Measurements from ENCODE around the gene MCL1. TPM values are rescaled to one million over a fixed set of nuclear protein-coding genes. Genes with fewer than 3 reads are reported as not detected.

The MCL1 gene
- total RNA-seq, 4 donors from 2014 or later = 505 to 845 (median 657) TPM

GRCh38 chr1:150621497-150622302 lies 42.3 kb upstream of the MCL1 start:
- no peak for ATAC-seq (ENCODE audit: low FRiP score)
- TF ChIP-seq CTCF (IDR thresholded peaks at IDR 0.05) = peak in 2 of 3 donors; percentile 4 to 50
- no peak for DNase-seq (ENCODE audit: low spot score)

- no peak for DNase-seq (ENCODE audit: low spot score)
- ATAC-seq (ENCODE audit: low FRiP score) = no peak
- no peak for TF ChIP-seq CTCF (IDR thresholded peaks at IDR 0.05)
Measured at GRCh38 chr1:150620919-150621318, 41.5 kb upstream of the MCL1 start.

GRCh38 chr1:150619576-150620509 lies 40.4 kb upstream of the MCL1 start:
- TF ChIP-seq CTCF (IDR thresholded peaks at IDR 0.05) = no peak
- DNase-seq (ENCODE audit: low spot score) = no peak
- ATAC-seq (ENCODE audit: low FRiP score) = peak; percentile 87

GRCh38 chr1:150615346-150616201 lies 36.2 kb upstream of the MCL1 start:
- no peak for TF ChIP-seq CTCF (IDR thresholded peaks at IDR 0.05)
- no peak for DNase-seq (ENCODE audit: low spot score)
- no peak for ATAC-seq (ENCODE audit: low FRiP score)

- ATAC-seq (ENCODE audit: low FRiP score) (peak; percentile 57), DNase-seq (ENCODE audit: low spot score) (no peak)
- TF ChIP-seq CTCF (IDR thresholded peaks at IDR 0.05) = no peak
Measured at GRCh38 chr1:150613061-150613920, 33.9 kb upstream of the MCL1 start.

- DNase-seq (ENCODE audit: low spot score) (no peak), ATAC-seq (ENCODE audit: low FRiP score) (no peak)
- no peak for TF ChIP-seq CTCF (IDR thresholded peaks at IDR 0.05)
Measured at GRCh38 chr1:150612014-150612345, 32.6 kb upstream of the MCL1 start.
